ENCODE data around the gene PGAP3. TPM values are rescaled to one million over a fixed set of nuclear protein-coding genes. Genes with fewer than 3 reads are reported as not detected.

The PGAP3 gene
- total RNA-seq, 1 experiment from 2014 or later, result 5.9 TPM

- Histone ChIP-seq H3K4me3 (ENCODE audit: low read length) (no peak overlapping the region), H3K36me3 (ENCODE audit: low read depth, low read length) (no peaks in the 10 kb centered on the region), H2AFZ (ENCODE audit: low read length) (no peak overlapping the region), H3K27me3 (ENCODE audit: low read length) (no peaks in the 10 kb centered on the region), H3F3A (ENCODE audit: low read length, unreplicated experiment) (no peaks in the 10 kb centered on the region), H3K4me2 (ENCODE audit: low read length) (no peak overlapping the region), H4K20me1 (ENCODE audit: low read length) (no peaks in the 10 kb centered on the region), H3K4me1 (ENCODE audit: insufficient read depth, low read length) (no peaks in the 10 kb centered on the region), H3K27ac (ENCODE audit: low read length) (no peak overlapping the region), H3K9me3 (ENCODE audit: low read length) (no peaks in the 10 kb centered on the region), H3K79me2 (ENCODE audit: low read length) (no peaks in the 10 kb centered on the region), H3K9me2 (replicated peaks; ENCODE audit: low read length) (no peaks in the 10 kb centered on the region), H3K9ac (ENCODE audit: low read length) (no peak overlapping the region)
- BruUV-seq (replicated peaks), result no TSS peak
- no peak for DNase-seq
- ChIA-PET POLR2A (ENCODE audit: unreplicated experiment) (no interaction called here), CTCF (no interaction called here)
- intact Hi-C loops (cut with micrococcal nuclease), result no loop called here
- TF ChIP-seq EZH2 (IDR thresholded peaks at IDR 0.05; ENCODE audit: low read length, unreplicated experiment), result no peak
- TF ChIP-seq CTCF (conservative IDR thresholded peaks at IDR 0.05; ENCODE audit: low read depth, low read length), result no peak
- TF ChIP-seq EZH2phosphoT487 (IDR thresholded peaks at IDR 0.05; ENCODE audit: borderline replicate concordance, low read length), result no peak
- ATAC-seq, result no peak
Measured at GRCh38 chr17:39716073-39716818, 28.4 kb upstream of the PGAP3 start.

- intact Hi-C loops (cut with micrococcal nuclease), result no loop called here
Measured at GRCh38 chr17:39715375-39716072, 27.7 kb upstream of the PGAP3 start.

More at GRCh38 chr17:39715375-39716072, 27.7 kb upstream of the PGAP3 start:
- DNase-seq (no peak), ATAC-seq (no peak)
- no peak overlapping the region for H3K4me2 ChIP-seq (ENCODE audit: low read length)
- no peaks in the 10 kb centered on the region for H3K27me3 ChIP-seq (ENCODE audit: low read length)
- no TSS peak for BruUV-seq (replicated peaks)
- no peaks in the 10 kb centered on the region for H3K9me2 ChIP-seq (replicated peaks; ENCODE audit: low read length)
- H3K9me3 ChIP-seq (ENCODE audit: low read length), result no peaks in the 10 kb centered on the region
- TF ChIP-seq EZH2 (IDR thresholded peaks at IDR 0.05; ENCODE audit: low read length, unreplicated experiment) (no peak), CTCF (conservative IDR thresholded peaks at IDR 0.05; ENCODE audit: low read depth, low read length) (no peak)
- H3K36me3 ChIP-seq (ENCODE audit: low read depth, low read length), result no peaks in the 10 kb centered on the region
- H3K27ac ChIP-seq (ENCODE audit: low read length), result no peak overlapping the region
- no peaks in the 10 kb centered on the region for H4K20me1 ChIP-seq (ENCODE audit: low read length)
- H2AFZ ChIP-seq (ENCODE audit: low read length), result no peak overlapping the region
- no peak overlapping the region for H3K4me3 ChIP-seq (ENCODE audit: low read length)
- CTCF ChIA-PET, result no interaction called here
- H3K4me1 ChIP-seq (ENCODE audit: insufficient read depth, low read length), result no peaks in the 10 kb centered on the region
- H3K79me2 ChIP-seq (ENCODE audit: low read length), result no peaks in the 10 kb centered on the region
- POLR2A ChIA-PET (ENCODE audit: unreplicated experiment), result no interaction called here
- H3F3A ChIP-seq (ENCODE audit: low read length, unreplicated experiment), result no peaks in the 10 kb centered on the region
- H3K9ac ChIP-seq (ENCODE audit: low read length), result no peak overlapping the region

Measured in PC-3 (cell line).